ENCODE measurements around the gene MCUR1.
"Not testable (repeated sequence)": the region's sequence is repeated elsewhere in the genome, so short reads cannot be mapped to it uniquely, and the experiment has no call there.

The MCUR1 gene

DNA sequence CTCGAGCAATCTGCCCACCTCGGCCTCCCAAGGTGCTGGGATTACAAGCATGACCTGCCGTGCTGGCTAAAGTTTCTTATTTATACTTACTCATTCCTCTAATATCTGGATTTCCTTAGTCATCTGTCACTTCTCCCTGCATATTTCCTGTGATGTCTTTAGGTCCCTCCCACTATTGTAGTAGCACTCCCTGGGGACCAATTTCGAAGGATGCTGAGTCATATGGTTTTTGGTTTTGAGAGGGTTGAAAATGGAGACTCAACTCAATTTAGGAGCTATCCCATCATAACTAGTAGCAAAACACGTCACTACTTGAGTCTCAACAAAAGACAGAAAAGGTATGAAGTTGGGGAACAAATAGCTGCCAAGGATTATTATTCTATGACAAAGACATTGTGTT lies 20.2 kb downstream of the MCUR1 start:
- Histone ChIP-seq H3K27ac (ENCODE audit: poor library complexity, severe bottlenecking) (no peak overlapping the region), H3K36me3 (ENCODE audit: low read depth) (peaks cover 37% of the 10 kb centered on the region), H3K27me3 (ENCODE audit: insufficient read depth, poor library complexity, severe bottlenecking) (no peaks in the 10 kb centered on the region), H3K4me1 (ENCODE audit: insufficient read depth, poor library complexity, severe bottlenecking) (no peaks in the 10 kb centered on the region), H3K4me3 (ENCODE audit: severe bottlenecking) (no peak overlapping the region), H3K9me3 (ENCODE audit: severe bottlenecking) (no peaks in the 10 kb centered on the region)
- ATAC-seq (ENCODE audit: low read depth) (0 out of 3 replicates have a peak, but pooled peaks have one; percentile 35), DNase-seq (ENCODE audit: low spot score) (no peak)
- TF ChIP-seq, protein P1, sequence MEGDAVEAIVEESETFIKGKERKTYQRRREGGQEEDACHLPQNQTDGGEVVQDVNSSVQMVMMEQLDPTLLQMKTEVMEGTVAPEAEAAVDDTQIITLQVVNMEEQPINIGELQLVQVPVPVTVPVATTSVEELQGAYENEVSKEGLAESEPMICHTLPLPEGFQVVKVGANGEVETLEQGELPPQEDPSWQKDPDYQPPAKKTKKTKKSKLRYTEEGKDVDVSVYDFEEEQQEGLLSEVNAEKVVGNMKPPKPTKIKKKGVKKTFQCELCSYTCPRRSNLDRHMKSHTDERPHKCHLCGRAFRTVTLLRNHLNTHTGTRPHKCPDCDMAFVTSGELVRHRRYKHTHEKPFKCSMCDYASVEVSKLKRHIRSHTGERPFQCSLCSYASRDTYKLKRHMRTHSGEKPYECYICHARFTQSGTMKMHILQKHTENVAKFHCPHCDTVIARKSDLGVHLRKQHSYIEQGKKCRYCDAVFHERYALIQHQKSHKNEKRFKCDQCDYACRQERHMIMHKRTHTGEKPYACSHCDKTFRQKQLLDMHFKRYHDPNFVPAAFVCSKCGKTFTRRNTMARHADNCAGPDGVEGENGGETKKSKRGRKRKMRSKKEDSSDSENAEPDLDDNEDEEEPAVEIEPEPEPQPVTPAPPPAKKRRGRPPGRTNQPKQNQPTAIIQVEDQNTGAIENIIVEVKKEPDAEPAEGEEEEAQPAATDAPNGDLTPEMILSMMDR (IDR thresholded peaks at IDR 0.05; ENCODE audit: poor library complexity, severe bottlenecking) = no peak

- H3K4me3 ChIP-seq (ENCODE audit: severe bottlenecking) = no peak overlapping the region
- H3K4me1 ChIP-seq (ENCODE audit: insufficient read depth, poor library complexity, severe bottlenecking) = no peaks in the 10 kb centered on the region
- TF ChIP-seq, protein P1 (IDR thresholded peaks at IDR 0.05; ENCODE audit: poor library complexity, severe bottlenecking) = no peak
- H3K9me3 ChIP-seq (ENCODE audit: severe bottlenecking) = no peaks in the 10 kb centered on the region
- DNase-seq (ENCODE audit: low spot score) (no peak), ATAC-seq (ENCODE audit: low read depth) (no peak)
- no peaks in the 10 kb centered on the region for H3K27me3 ChIP-seq (ENCODE audit: insufficient read depth, poor library complexity, severe bottlenecking)
- no peak overlapping the region for H3K27ac ChIP-seq (ENCODE audit: poor library complexity, severe bottlenecking)
- H3K36me3 ChIP-seq (ENCODE audit: low read depth) = peaks cover 29% of the 10 kb centered on the region
These were observed 24.6 kb downstream of the MCUR1 start for GRCh38 chr6:13789746-13790145.

GRCh38 chr6:13788820-13789219 lies 25.5 kb downstream of the MCUR1 start:
- H3K4me3 ChIP-seq (ENCODE audit: severe bottlenecking) = no peak overlapping the region
- DNase-seq (ENCODE audit: low spot score) = no peak
- TF ChIP-seq, protein P1 (IDR thresholded peaks at IDR 0.05; ENCODE audit: poor library complexity, severe bottlenecking) = no peak
- H3K36me3 ChIP-seq (ENCODE audit: low read depth) = peaks cover 27% of the 10 kb centered on the region
- ATAC-seq (ENCODE audit: low read depth) = no peak
- H3K4me1 ChIP-seq (ENCODE audit: insufficient read depth, poor library complexity, severe bottlenecking) = no peaks in the 10 kb centered on the region
- H3K27me3 ChIP-seq (ENCODE audit: insufficient read depth, poor library complexity, severe bottlenecking) = no peaks in the 10 kb centered on the region
- no peak overlapping the region for H3K27ac ChIP-seq (ENCODE audit: poor library complexity, severe bottlenecking)
- no peaks in the 10 kb centered on the region for H3K9me3 ChIP-seq (ENCODE audit: severe bottlenecking)

- ATAC-seq (ENCODE audit: low read depth) (no peak), DNase-seq (ENCODE audit: low spot score) (no peak)
- Histone ChIP-seq H3K27me3 (ENCODE audit: insufficient read depth, poor library complexity, severe bottlenecking) (no peaks in the 10 kb centered on the region), H3K4me1 (ENCODE audit: insufficient read depth, poor library complexity, severe bottlenecking) (no peaks in the 10 kb centered on the region), H3K27ac (ENCODE audit: poor library complexity, severe bottlenecking) (no peak overlapping the region), H3K9me3 (ENCODE audit: severe bottlenecking) (no peaks in the 10 kb centered on the region), H3K36me3 (ENCODE audit: low read depth) (peaks cover 26% of the 10 kb centered on the region), H3K4me3 (ENCODE audit: severe bottlenecking) (no peak overlapping the region)
- TF ChIP-seq, protein P1 (IDR thresholded peaks at IDR 0.05; ENCODE audit: poor library complexity, severe bottlenecking) = no peak
These were observed 27.2 kb downstream of the MCUR1 start for GRCh38 chr6:13787137-13787536.

GRCh38 chr6:13780162-13780561 lies 34.2 kb downstream of the MCUR1 start:
- not testable (repeated sequence) for H3K36me3 ChIP-seq (ENCODE audit: low read depth); H3K27me3 ChIP-seq (ENCODE audit: insufficient read depth, poor library complexity, severe bottlenecking); ATAC-seq (ENCODE audit: low read depth); DNase-seq (ENCODE audit: low spot score); H3K4me1 ChIP-seq (ENCODE audit: insufficient read depth, poor library complexity, severe bottlenecking); H3K4me3 ChIP-seq (ENCODE audit: severe bottlenecking); H3K27ac ChIP-seq (ENCODE audit: poor library complexity, severe bottlenecking); H3K9me3 ChIP-seq (ENCODE audit: severe bottlenecking)

All from RWPE2 (cell line).